GM21825 (cell line): Measurements from ENCODE around the gene ZNF3.

ENCODE experiments used
- ATAC-seq: cut with Tn5 transposase; IDR thresholded peaks from one replicate; pipeline ENCODE4 v1.9.1; 2021; ENCODE audit warnings: mild to moderate bottlenecking, moderate library complexity; ENCODE audit not compliant: unreplicated experiment

Gene ZNF3

DNA sequence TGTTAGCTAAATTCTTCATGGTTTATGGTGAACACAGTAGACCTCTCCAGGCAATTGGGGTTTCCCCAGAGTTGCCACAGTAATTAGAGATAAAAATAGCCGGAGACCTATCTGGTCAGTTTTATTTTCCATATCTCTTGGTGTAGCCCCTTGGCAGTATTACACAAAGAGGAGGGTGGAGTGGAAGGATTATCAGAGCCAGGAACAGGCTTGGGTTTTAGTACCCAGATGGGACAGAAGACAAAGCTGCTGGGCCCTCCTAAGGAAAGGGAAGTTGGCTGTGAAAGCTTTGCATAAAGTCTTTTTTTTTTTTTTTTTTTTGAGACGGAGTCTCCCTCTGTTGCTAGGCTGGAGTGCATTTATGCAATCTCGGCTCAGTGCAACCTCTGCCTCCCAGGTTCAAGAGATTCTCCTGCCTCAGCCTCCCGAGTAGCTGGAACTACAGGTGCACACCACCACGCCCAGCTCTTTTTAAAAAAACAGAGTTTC is 22.2 kb downstream of the ZNF3 start:
- no peak for ATAC-seq

DNA sequence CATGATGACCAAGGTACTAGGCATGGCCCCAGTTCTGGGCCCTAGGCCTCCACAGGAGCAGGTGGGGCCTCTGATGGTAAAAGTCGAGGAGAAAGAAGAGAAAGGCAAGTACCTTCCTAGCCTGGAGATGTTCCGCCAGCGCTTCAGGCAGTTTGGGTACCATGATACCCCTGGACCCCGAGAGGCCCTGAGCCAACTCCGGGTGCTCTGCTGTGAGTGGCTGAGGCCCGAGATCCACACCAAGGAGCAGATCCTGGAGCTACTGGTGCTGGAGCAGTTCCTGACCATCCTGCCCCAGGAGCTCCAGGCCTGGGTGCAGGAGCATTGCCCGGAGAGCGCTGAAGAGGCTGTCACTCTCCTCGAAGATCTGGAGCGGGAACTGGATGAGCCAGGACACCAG is 24.5 kb downstream of the ZNF3 start:
- no peak for ATAC-seq

DNA sequence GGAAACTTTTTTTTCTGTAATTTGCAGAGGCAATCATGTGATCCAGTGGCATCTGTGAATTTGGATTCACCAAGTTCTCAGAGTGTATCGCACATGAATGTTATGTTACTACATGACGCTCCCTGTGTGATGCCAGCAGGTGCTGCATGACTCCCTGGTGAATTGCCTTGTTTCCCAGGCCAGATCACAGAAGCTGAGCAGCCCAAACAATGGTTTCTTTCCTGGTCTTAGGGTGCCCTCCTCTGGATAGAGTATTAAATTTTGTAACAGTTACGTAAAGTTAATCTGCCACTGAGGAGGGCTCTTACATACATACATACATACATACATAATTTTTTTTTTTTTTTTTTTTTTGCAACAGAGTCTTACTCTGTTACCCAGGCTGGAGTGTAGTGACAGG is 28.3 kb downstream of the ZNF3 start:
- no peak for ATAC-seq

GRCh38 chr7:100051611-100052010 is 29.9 kb downstream of the ZNF3 start:
- ATAC-seq, result no peak

DNA sequence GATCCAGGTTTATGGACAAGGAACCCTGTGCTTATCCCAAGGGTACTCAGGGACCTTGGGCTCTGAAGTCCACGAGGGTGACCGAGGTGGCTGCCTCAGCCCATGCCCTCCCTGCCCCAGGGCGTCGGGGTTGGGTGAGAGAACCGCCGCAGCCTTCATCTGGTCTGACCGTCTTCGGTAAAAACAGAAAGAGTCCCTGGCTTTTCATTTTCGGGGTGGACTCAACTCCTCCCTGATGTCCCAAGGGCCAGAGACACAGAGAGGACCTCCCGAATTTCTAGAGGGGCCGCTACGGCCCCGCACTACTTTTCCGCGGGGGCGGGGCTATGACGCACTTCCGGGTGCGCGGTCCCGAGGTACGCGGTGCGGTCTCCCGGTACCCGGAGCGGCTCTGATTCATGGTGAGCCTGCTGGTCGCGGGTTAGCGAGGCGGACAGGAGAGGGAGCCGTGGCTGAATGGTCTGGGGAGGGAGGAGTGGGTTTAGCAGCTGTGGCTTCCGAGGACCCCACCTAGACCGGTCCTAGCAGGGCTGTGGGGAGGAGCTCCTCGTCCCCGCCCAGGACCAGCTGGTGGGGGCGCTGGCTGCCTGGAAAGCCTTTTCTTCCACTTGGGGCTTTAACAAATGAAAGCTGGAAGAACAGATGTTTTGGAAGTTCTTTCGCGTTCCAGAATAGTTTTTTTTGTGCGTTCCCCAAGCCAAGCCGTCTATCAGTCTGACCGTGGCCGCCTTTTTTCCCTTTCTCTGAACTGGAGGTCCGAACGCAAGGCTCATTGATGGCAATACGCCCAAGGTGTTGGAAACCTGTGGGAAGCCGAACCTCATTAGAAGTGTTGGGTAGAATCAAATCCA is 31.9 kb downstream of the ZNF3 start, which contains the start of gene ZSCAN21:
TSS of gene ZSCAN21 (plus strand) at position 334 of the 851 bp plus-strand sequence. CDS start 7,233 bp downstream, outside the sequence.
- ATAC-seq, result peak; percentile 85

- no peak for ATAC-seq
These were observed 32.8 kb downstream of the ZNF3 start for GRCh38 chr7:100048680-100049079.

DNA sequence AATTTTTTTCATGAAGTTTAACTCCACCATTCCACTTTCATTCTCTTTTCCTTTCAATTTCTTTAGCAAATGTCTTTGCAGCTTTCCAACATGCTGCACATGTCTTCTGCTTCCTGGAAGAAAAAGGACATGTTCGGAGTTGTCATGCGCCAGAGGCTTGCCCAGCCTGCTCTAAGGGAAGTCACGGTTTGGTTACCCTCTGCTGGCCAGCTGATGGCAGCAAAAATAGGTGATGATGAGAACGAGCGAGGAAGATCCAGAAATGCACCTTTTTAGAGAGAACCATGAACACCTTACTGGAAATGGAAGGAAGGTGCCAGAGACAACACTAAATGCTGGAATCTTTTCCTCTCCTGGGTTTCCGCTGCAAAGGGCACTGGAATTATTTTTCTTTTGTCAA is 36.8 kb downstream of the ZNF3 start:
- ATAC-seq, result no peak

- ATAC-seq, result no peak
These were observed 40.9 kb downstream of the ZNF3 start for GRCh38 chr7:100040575-100040974.

DNA sequence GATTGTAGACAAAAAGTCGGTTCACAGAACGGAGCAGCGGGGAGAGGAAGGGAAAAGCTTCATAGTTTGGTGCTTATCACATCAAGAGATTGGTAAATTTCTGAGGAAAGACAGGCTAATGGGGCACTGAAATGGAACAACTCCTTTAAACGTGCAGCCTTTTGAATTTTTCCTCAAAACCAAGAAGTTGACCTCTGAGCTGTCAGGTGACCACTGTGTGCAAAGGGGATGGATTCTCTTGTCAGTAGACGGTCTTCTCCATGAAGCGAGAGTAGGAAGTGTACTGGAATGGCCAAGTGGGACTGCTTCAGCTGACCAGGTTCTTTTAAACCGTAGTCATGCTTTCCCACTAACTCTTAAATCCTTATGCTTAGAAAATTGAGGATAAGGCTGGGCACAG is 43.2 kb downstream of the ZNF3 start:
- ATAC-seq, result no peak

GRCh38 chr7:100035876-100036275 is 45.6 kb downstream of the ZNF3 start:
- ATAC-seq, result no peak

GRCh38 chr7:100034871-100035510 is 46.5 kb downstream of the ZNF3 start:
- no peak for ATAC-seq

DNA sequence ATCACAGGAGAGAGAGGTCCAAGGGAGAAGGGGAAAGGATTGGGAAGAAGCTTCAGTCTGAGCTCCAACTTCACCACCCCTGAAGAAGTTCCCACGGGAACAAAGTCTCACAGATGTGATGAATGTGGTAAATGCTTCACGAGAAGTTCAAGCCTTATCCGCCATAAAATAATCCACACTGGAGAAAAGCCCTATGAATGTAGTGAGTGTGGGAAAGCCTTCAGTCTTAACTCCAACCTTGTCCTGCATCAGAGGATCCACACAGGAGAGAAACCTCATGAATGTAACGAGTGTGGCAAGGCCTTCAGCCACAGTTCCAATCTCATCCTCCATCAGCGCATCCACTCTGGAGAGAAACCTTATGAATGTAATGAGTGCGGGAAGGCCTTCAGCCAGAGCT is 48.0 kb downstream of the ZNF3 start:
- ATAC-seq, result no peak

GRCh38 chr7:100029596-100029995 is 51.9 kb downstream of the ZNF3 start:
- no peak for ATAC-seq

DNA sequence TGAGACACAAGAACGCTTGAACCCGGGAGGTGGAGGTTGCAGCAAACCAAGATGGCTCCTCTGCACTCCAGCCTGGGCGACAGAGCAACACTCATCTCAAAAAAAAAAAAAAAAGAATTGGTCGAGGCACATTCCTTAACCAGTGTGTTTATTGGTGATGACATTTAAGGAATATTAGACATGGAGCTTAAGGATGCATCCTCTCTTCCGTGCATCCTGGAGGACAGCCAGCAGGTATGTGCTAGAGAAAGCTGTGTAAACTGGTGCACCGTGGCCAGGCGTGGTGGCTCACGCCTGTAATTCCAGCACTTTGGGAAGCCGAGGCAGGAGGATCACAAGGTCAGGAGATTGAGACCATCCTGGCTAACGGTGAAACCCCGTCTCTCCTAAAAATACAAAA is 54.3 kb downstream of the ZNF3 start:
- ATAC-seq, result no peak

DNA sequence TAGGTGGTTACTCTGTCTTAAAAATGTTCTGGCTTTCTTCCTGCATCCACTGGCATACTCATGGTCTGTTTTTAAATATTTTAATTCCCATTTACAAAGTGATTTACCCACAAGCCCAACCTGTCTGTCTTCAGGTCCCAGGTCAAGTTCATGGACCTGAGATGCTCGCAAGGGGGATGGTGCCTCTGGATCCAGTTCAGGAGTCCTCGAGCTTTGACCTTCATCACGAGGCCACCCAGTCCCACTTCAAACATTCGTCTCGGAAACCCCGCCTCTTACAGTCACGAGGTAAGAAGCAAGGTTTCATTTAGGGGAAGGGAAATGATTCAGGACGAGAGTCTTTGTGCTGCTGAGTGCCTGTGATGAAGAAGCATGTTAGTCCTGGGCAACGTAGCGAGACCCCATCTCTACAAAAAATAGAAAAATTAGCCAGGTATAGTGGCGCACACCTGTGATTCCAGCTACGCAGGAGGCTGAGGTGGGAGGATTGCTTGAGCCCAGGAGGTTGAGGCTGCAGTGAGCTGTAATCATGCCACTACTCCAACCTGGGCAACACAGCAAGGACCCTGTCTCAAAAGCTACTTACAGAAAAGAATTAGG is 57.4 kb downstream of the ZNF3 start:
- ATAC-seq, result no peak

GRCh38 chr7:100023526-100023925 is 58.0 kb downstream of the ZNF3 start:
- no peak for ATAC-seq

DNA sequence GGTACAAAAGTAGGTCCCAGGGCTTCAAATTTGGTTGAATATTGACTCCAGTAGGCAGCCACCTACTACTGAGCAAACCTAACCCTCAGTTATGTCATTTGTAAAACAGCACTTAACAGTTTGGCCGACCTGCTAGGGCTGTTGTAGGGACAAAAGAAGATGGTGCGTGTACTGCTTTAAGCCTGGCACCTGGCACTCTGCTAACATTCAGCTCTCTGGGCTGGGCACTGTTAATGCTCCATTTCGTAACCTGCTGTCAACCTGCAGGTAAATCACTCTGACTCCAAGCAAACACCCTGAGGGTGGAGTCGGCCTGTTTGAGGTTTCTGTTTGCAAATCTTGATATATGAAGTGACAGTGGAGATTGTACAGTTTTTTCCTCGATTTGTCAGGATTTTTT is 58.9 kb downstream of the ZNF3 start:
- ATAC-seq, result no peak

GRCh38 chr7:100021297-100021696 is 60.2 kb downstream of the ZNF3 start:
- ATAC-seq, result no peak
